Medulla oblongata (tissue), 1 donor: ENCODE data around the gene SCG2.

ENCODE experiments used
- DNase-seq: peaks from one replicate; pipeline ENCODE4 v3.0.0-alpha.2; 2015; ENCODE audit errors: extremely low spot score

Gene SCG2

GRCh38 chr2:223570784-223571183 lies 31.4 kb downstream of the SCG2 start:
- DNase-seq: no peak

- DNase-seq: no peak
These were observed 35.8 kb downstream of the SCG2 start for GRCh38 chr2:223566396-223566795.

GRCh38 chr2:223563462-223563861 lies 38.7 kb downstream of the SCG2 start:
- DNase-seq: no peak

- DNase-seq: no peak
These were observed 40.1 kb downstream of the SCG2 start for GRCh38 chr2:223562078-223562477.

GRCh38 chr2:223560749-223561435 lies 41.3 kb downstream of the SCG2 start:
- no peak for DNase-seq

GRCh38 chr2:223558970-223559369 lies 43.2 kb downstream of the SCG2 start:
- DNase-seq: no peak

GRCh38 chr2:223554923-223555322 lies 47.2 kb downstream of the SCG2 start:
- DNase-seq: no peak

GRCh38 chr2:223549215-223549614 lies 52.9 kb downstream of the SCG2 start:
- DNase-seq: no peak

GRCh38 chr2:223548194-223548593 lies 54.0 kb downstream of the SCG2 start:
- DNase-seq: no peak
